Measurements from ENCODE around the gene DDI2.
A peak's percentile ranks its signal among the peaks of the same experiment; 100 is the strongest.
"Not testable (repeated sequence)": the region's sequence is repeated elsewhere in the genome, so short reads cannot be mapped to it uniquely, and the experiment has no call there.

DDI2 gene

GRCh38 chr1:15680131-15680530 is 62.9 kb downstream of the DDI2 start:
- no peak for DNase-seq (ENCODE audit: low read depth)

- no peak for DNase-seq (ENCODE audit: low read depth)
Observed at GRCh38 chr1:15680561-15681348, 63.5 kb downstream of the DDI2 start.

GRCh38 chr1:15681349-15682292 is 64.4 kb downstream of the DDI2 start:
- DNase-seq (ENCODE audit: low read depth): no peak

- DNase-seq (ENCODE audit: low read depth): no peak
Observed at GRCh38 chr1:15682936-15683341, 65.7 kb downstream of the DDI2 start.

- no peak for DNase-seq (ENCODE audit: low read depth)
Observed at GRCh38 chr1:15683345-15684039, 66.2 kb downstream of the DDI2 start.

- DNase-seq (ENCODE audit: low read depth): peak; percentile 25
Observed at GRCh38 chr1:15684042-15684461, 66.8 kb downstream of the DDI2 start, which contains the start of gene PLEKHM2. Gene PLEKHM2 (plus strand): TSS chr1:15684320. CDS start chr1:15684559, 239 bp downstream.

GRCh38 chr1:15684468-15685291 is 67.4 kb downstream of the DDI2 start:
- no peak for DNase-seq (ENCODE audit: low read depth)

- DNase-seq (ENCODE audit: low read depth): no peak
Observed at GRCh38 chr1:15685820-15686219, 68.6 kb downstream of the DDI2 start.

- DNase-seq (ENCODE audit: low read depth): no peak
Observed at GRCh38 chr1:15687446-15687845, 70.2 kb downstream of the DDI2 start.

GRCh38 chr1:15690317-15690716 is 73.1 kb downstream of the DDI2 start:
- DNase-seq (ENCODE audit: low read depth): no peak

- no peak for DNase-seq (ENCODE audit: low read depth)
Observed at GRCh38 chr1:15691434-15692032, 74.3 kb downstream of the DDI2 start.

GRCh38 chr1:15692121-15692682 is 74.9 kb downstream of the DDI2 start:
- no peak for DNase-seq (ENCODE audit: low read depth)

GRCh38 chr1:15693371-15693770 is 76.1 kb downstream of the DDI2 start:
- no peak for DNase-seq (ENCODE audit: low read depth)

GRCh38 chr1:15696956-15697521 is 79.8 kb downstream of the DDI2 start:
- no peak for DNase-seq (ENCODE audit: low read depth)

- no peak for DNase-seq (ENCODE audit: low read depth)
Observed at GRCh38 chr1:15698201-15698600, 80.9 kb downstream of the DDI2 start.

GRCh38 chr1:15699321-15699720 is 82.1 kb downstream of the DDI2 start:
- DNase-seq (ENCODE audit: low read depth): not testable (repeated sequence)

GRCh38 chr1:15700508-15700907 is 83.2 kb downstream of the DDI2 start:
- no peak for DNase-seq (ENCODE audit: low read depth)

- no peak for DNase-seq (ENCODE audit: low read depth)
Observed at GRCh38 chr1:15701784-15702183, 84.5 kb downstream of the DDI2 start.

GRCh38 chr1:15702722-15703550 is 85.7 kb downstream of the DDI2 start:
- no peak for DNase-seq (ENCODE audit: low read depth)
